ENCODE results near the gene GRAPL.
"Not testable (repeated sequence)": the region's sequence is repeated elsewhere in the genome, so short reads cannot be mapped to it uniquely, and the experiment has no call there.

GRCh38 chr17:19157628-19158027 lies 30.2 kb downstream of the GRAPL start:
- not testable (repeated sequence) for TF ChIP-seq ZNF557 (CRISPR knock-in tag; IDR thresholded peaks at IDR 0.05); CTCF (CRISPR knock-in tag; IDR thresholded peaks at IDR 0.05); NCOR1 (IDR thresholded peaks at IDR 0.05; ENCODE audit: borderline replicate concordance, low read length); ZNF883 (CRISPR knock-in tag; IDR thresholded peaks at IDR 0.05; ENCODE audit: not compliant biosample characterization); NPAS2 (CRISPR knock-in tag; IDR thresholded peaks at IDR 0.05; ENCODE audit: borderline replicate concordance); CHCHD3 (CRISPR knock-in tag; IDR thresholded peaks at IDR 0.05); MYNN (CRISPR knock-in tag; IDR thresholded peaks at IDR 0.05; ENCODE audit: low read depth); BHLHE40 (IDR thresholded peaks at IDR 0.05; ENCODE audit: low read length)

All from HepG2 (cell line).